Left colon (tissue), 2 donors: Measurements from ENCODE around the gene RPF1. TPM values are rescaled to one million over a fixed set of nuclear protein-coding genes. Genes with fewer than 3 reads are reported as not detected.

Source experiments
- ATAC-seq: fragments of 200-7000 bp; cut with Tn5 transposase; one replicate; pipeline ENCODE4 v1.9.1; 2020; ENCODE audit warnings: mild to moderate bottlenecking, moderate library complexity
- DNase-seq, 2 donors: peaks; one replicate each; pipeline ENCODE4 v3.0.0-alpha.2; 2020
- intact Hi-C, 2 donors: fragments of 100-400 bp; cut with DNase I in 1 of 2; cut with micrococcal nuclease in 1 of 2; formaldehyde crosslinking; loops; one replicate each; pipeline versions ENCODE4 v1.11.2 to v1.14.0; 2022; cut with DNase I, micrococcal nuclease
- total RNA-seq, 2 donors: library from RNA; stranded (reverse); fragmentation: NEBNext Ultra II Directional; extraction: Animal tissue kit (Norgen Biotek cat#: 25700); gene quantifications; one replicate each; pipeline ENCODE4 v1.2.1, GENCODE V29; 2021
- donor health status: DM: no; HTN: no; CAD: no.
- donor health status: DM: yes; HTN: yes; CAD: no.

RPF1 gene
- total RNA-seq, 2 donors from 2014 or later: 23.5 to 25.2 TPM

- intact Hi-C loops: no loop called here
- ATAC-seq: no peak
- no peak for DNase-seq
These were observed 45.5 kb downstream of the RPF1 start for GRCh38 chr1:84524590-84524989.

GRCh38 chr1:84525779-84526178 is 46.7 kb downstream of the RPF1 start:
- ATAC-seq (no peak), DNase-seq (no peak)
- intact Hi-C loops: no loop called here

- intact Hi-C loops: no loop called here
- DNase-seq: no peak
- ATAC-seq: no peak
These were observed 59.5 kb downstream of the RPF1 start for GRCh38 chr1:84538599-84538998.

- intact Hi-C loops: no loop called here
- ATAC-seq: no peak
- no peak for DNase-seq
These were observed 60.9 kb downstream of the RPF1 start for GRCh38 chr1:84539972-84540371.

GRCh38 chr1:84540759-84541158 is 61.7 kb downstream of the RPF1 start:
- no peak for DNase-seq
- no peak for ATAC-seq
- intact Hi-C loops: no loop called here

GRCh38 chr1:84541679-84542078 is 62.6 kb downstream of the RPF1 start:
- ATAC-seq: no peak
- intact Hi-C loops: no loop called here
- no peak for DNase-seq

Other genes with a start within 250 kb of the RPF1 start
- gene SAMD13, start 177.6 kb upstream of the RPF1 start, total RNA-seq: 10 to 100 TPM; 24.5 to 29.9 TPM
- 1 to 10 TPM in 1 of 2 donors, under 1 TPM in 1; 0.70 to 1.3 TPM for gene DNASE2B, start 80.8 kb upstream of the RPF1 start, total RNA-seq
- gene SPATA1, start 27.1 kb downstream of the RPF1 start, total RNA-seq: 1 to 10 TPM in 1 of 2 donors, under 1 TPM in 1; 0.61 to 1.1 TPM
- 100 to 1,000 TPM; 126 to 148 TPM for gene GNG5, start 27.3 kb downstream of the RPF1 start, total RNA-seq
- gene CTBS, start 95.2 kb downstream of the RPF1 start, total RNA-seq: 10 to 100 TPM; 20.5 to 23.7 TPM
- 10 to 100 TPM; 12.6 to 14.0 TPM for gene SSX2IP, start 211.2 kb downstream of the RPF1 start, total RNA-seq